ENCODE measurements around the gene ZFAND3. TPM values are rescaled to one million over a fixed set of nuclear protein-coding genes. Genes with fewer than 3 reads are reported as not detected.

ZFAND3 gene
- total and polyA plus RNA-seq, 7 donors: 48.5 to 166 (median 141) TPM

DNA sequence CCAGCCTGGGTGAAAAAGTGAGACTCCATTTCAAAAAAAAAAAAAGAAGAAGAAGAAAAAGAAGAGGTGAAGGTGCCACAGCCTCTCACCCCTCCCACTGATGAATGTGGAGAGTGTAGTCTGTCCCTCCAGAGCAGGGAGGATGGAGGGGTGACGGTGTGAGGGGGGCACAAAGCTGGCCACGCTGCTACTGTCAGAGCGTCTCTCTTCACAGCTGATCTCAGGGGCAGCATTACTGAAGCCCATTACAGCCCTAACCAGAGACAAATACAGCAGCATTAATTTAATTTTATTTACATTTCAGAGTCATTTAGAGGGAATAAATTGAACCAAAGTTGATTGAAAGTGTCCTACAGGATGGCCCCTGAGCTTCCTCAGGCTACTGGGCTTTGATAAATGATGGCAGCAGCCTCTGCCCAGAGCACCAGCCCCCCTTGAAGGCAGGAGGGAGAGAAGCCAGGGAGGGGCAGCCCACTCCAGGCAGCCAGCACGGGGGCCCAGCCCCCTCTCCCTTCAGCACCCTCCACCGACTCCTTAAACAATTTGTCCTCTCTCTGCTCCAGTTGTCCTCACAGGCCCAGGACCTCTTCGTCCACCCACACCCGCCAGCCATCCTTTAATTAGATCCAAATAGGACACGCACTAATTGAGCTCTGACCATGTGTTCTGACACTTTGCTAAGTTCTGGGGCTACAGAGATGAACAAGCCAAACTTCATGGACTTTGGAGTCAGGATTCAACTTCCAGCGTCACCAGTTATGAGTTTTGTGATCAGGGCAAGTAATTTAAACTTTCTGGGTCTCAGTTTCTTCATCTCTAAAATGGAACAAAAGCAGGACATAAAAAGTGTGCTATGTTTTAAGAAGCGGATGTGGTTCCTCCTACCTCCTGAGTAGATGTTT is 18.6 kb upstream of the ZFAND3 start:
- Histone ChIP-seq H3K4me3 (no peak overlapping the region), H3K36me3 (ENCODE audit: insufficient read depth in 1 of 2, low read depth in 1 of 2) (no peaks in the 10 kb centered on the region), H3K9me3 (no peaks in the 10 kb centered on the region), H3K27ac (no peak overlapping the region), H3K27me3 (ENCODE audit: insufficient read depth in 3 of 3, low read length in 2 of 3) (no peaks in the 10 kb centered on the region), H3K4me1 (peaks cover 5% of the 10 kb centered on the region)
- TF ChIP-seq, protein P1, sequence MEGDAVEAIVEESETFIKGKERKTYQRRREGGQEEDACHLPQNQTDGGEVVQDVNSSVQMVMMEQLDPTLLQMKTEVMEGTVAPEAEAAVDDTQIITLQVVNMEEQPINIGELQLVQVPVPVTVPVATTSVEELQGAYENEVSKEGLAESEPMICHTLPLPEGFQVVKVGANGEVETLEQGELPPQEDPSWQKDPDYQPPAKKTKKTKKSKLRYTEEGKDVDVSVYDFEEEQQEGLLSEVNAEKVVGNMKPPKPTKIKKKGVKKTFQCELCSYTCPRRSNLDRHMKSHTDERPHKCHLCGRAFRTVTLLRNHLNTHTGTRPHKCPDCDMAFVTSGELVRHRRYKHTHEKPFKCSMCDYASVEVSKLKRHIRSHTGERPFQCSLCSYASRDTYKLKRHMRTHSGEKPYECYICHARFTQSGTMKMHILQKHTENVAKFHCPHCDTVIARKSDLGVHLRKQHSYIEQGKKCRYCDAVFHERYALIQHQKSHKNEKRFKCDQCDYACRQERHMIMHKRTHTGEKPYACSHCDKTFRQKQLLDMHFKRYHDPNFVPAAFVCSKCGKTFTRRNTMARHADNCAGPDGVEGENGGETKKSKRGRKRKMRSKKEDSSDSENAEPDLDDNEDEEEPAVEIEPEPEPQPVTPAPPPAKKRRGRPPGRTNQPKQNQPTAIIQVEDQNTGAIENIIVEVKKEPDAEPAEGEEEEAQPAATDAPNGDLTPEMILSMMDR (IDR thresholded peaks at IDR 0.05): no peak
- intact Hi-C loops (cut with DNase I): no loop called here
- ATAC-seq: no peak
- 71 to 82% (median 79%) methylated on average over 10 of the region's 10 CpGs for WGBS, 3 donors
- no peak for DNase-seq

DNA sequence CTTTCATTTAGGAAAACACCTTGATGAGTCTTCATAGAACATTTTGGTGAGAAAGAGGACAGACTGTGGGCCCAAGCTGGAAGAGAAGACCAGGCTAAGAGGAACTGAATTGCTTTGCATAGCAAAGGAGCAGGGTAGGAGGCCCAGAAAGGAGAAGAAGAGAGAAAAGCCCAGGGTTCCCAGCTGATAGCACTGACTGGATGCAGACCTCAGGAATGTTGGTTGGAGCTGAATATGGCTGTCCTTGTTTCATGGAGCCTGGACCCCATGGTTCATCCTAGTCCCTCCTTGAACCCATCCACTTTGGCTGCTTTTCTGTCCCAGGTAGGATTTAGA is 18.0 kb upstream of the ZFAND3 start:
- Histone ChIP-seq H3K36me3 (ENCODE audit: insufficient read depth in 1 of 2, low read depth in 1 of 2) (no peaks in the 10 kb centered on the region), H3K27ac (no peak overlapping the region), H3K4me3 (no peak overlapping the region), H3K4me1 (peaks cover 5% of the 10 kb centered on the region), H3K27me3 (ENCODE audit: insufficient read depth in 3 of 3, low read length in 2 of 3) (no peaks in the 10 kb centered on the region), H3K9me3 (no peaks in the 10 kb centered on the region)
- intact Hi-C loops (cut with DNase I): no loop called here
- DNase-seq (no peak), ATAC-seq (no peak)
- TF ChIP-seq, protein P1 (IDR thresholded peaks at IDR 0.05): no peak

DNA sequence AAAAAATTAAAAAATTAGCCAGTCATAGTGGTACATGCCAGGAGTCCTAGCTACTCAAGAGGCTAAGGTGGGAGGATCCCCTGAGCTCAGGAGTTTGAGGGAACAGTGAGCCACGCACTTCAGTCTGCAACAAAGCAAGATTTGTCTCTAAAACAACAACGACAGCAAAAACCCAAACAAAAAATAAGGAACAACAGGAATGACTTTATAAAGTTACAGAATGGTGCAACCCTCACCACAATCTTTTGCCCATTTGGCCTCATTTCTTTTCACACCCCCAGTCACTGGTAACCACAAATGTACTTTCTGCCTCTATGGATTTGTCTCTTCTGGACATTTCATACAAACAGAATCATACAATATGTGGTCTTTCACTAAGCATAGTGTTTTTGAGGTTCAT is 16.7 kb upstream of the ZFAND3 start:
- Histone ChIP-seq H3K36me3 (ENCODE audit: insufficient read depth in 1 of 2, low read depth in 1 of 2) (no peaks in the 10 kb centered on the region), H3K27me3 (ENCODE audit: insufficient read depth in 3 of 3, low read length in 2 of 3) (no peaks in the 10 kb centered on the region), H3K9me3 (no peaks in the 10 kb centered on the region), H3K27ac (no peak overlapping the region), H3K4me3 (no peak overlapping the region), H3K4me1 (peaks cover 5% of the 10 kb centered on the region)
- ATAC-seq (no peak), DNase-seq (no peak)
- TF ChIP-seq, protein P1 (IDR thresholded peaks at IDR 0.05): no peak
- intact Hi-C loops (cut with DNase I): no loop called here
- 90 to 100% (median 96%) methylated on average over 2 of the region's 2 CpGs for WGBS, 3 donors

DNA sequence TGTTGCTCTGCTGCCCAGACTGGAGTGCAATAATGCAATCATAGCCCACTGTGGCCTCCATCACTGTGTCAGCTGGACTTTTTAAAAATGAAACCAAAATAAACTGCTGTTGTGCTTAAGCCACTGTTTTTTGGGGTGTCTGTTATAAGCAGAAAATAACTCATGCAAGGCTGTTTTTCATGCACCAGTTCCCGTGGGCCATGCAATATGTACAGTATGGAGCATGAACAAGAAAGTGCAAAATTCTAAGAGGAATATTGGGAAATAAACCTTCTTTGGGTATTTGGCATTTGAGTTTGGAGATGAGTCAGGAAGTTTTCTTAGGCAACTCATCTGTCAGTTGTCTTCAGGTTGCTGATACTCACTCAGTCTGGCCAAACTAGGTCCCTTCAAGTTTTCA is 14.9 kb upstream of the ZFAND3 start:
- no peaks in the 10 kb centered on the region for H3K27me3 ChIP-seq (ENCODE audit: insufficient read depth in 3 of 3, low read length in 2 of 3)
- TF ChIP-seq, protein P1 (IDR thresholded peaks at IDR 0.05): no peak
- 85 to 94% (median 91%) methylated on average over 1 of the region's 1 CpG for WGBS, 3 donors
- no peak overlapping the region for H3K4me3 ChIP-seq
- no peaks in the 10 kb centered on the region for H3K36me3 ChIP-seq (ENCODE audit: insufficient read depth in 1 of 2, low read depth in 1 of 2)
- no peak for ATAC-seq
- H3K27ac ChIP-seq: no peak overlapping the region
- intact Hi-C loops (cut with DNase I): no loop called here
- no peak for DNase-seq
- H3K9me3 ChIP-seq: no peaks in the 10 kb centered on the region
- peaks cover 15% of the 10 kb centered on the region for H3K4me1 ChIP-seq

DNA sequence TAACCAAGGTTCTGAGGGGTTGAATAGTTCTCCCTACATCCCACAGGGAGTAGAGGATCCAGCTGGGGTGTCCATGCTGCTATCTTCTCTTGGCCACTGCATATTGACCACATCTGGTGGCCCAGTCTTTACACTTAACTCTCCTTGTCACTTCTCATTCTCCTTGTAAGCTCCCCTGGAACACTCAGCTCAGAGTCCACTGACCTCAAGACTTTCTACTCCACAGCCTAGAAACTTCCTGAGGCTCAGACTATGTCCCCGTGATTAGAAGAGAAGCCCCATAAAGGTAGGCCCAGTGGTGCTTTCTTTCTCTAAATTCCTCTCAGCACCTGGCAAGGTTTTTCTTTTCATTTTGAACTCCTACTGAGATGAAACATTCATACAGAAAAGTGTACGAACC is 13.3 kb upstream of the ZFAND3 start:
- 94 to 98% (median 98%) methylated on average over 2 of the region's 2 CpGs for WGBS, 3 donors
- Histone ChIP-seq H3K27me3 (ENCODE audit: insufficient read depth in 3 of 3, low read length in 2 of 3) (no peaks in the 10 kb centered on the region), H3K4me1 (peaks cover 15% of the 10 kb centered on the region), H3K9me3 (no peaks in the 10 kb centered on the region), H3K36me3 (ENCODE audit: insufficient read depth in 1 of 2, low read depth in 1 of 2) (no peaks in the 10 kb centered on the region), H3K4me3 (no peak overlapping the region), H3K27ac (no peak overlapping the region)
- TF ChIP-seq, protein P1 (IDR thresholded peaks at IDR 0.05): no peak
- intact Hi-C loops (cut with DNase I): no loop called here
- ATAC-seq: peak in 1 of 4 donors; percentile 5
- DNase-seq: no peak
